ENCODE results near the gene TAF4.
"Not testable (repeated sequence)": the region's sequence is repeated elsewhere in the genome, so short reads cannot be mapped to it uniquely, and the experiment has no call there.

The TAF4 gene

DNA sequence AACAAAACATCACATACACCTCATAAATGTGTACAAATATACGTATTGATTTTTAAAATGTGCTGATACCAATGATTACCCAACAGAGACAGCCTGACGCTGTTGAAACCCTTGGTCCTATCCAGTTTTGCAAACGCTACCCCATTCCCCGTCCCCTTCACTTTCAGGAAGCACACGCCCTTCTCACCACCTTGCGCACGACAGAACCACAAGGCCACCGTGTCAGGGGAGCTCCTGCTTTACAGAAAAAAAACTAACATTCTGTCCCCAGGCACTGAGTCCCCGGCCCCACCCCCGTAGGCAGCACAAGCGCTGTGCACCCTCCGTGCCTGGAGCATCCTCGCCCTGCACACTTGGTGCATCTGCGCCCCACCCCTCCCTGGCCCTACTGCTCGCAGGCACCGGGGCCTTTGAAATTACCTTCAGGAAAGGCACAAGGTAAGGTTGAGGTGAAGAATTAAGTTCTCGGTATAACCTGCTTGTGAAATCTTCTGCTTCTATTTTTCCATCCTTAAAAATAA lies 58.5 kb downstream of the TAF4 start:
- in situ Hi-C loops (cut with HindIII; ENCODE audit: low sequenced_read_pairs) = no loop called here

DNA sequence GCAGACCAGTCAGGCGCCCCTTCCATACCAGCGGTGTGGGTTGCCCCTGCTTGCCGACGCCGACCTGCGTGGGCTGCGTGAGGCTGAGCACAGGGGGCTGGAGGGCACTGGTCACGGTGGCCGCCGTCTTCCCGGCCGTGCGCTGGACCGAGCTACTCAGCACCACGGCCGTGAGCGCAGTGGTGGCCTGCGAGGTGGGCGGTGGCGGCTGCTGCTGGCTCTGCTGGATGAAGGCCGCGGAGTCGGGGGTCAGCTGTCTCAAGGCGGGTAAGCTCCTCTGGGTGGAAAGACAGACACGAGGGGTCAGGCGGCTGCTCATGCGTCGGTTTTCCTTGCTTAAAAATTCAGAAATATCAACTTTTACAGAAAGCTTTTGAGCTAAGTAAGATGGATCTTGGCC lies 59.2 kb downstream of the TAF4 start:
- in situ Hi-C loops (cut with HindIII; ENCODE audit: low sequenced_read_pairs) = no loop called here

DNA sequence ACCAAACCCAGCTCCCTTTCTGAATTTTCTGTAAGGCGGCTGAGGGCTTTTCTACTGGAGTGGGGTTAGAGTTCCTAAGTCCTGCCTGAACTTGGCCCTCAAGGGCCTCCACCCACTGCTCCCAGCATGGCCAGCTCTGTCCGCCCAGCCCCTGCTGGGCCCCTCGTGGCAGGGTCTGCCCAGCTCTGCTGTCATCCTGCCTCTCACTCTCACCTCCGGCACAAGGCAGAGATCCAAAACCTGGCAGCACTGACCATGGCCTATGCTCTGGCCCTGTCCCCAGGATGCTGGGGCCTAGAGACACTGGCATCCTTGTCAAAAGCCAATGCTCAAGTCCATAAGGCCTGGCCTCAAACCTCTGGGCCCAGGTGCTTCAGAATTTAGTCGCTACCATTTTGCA lies 61.1 kb downstream of the TAF4 start:
- in situ Hi-C loops (cut with HindIII; ENCODE audit: low sequenced_read_pairs) = no loop called here

DNA sequence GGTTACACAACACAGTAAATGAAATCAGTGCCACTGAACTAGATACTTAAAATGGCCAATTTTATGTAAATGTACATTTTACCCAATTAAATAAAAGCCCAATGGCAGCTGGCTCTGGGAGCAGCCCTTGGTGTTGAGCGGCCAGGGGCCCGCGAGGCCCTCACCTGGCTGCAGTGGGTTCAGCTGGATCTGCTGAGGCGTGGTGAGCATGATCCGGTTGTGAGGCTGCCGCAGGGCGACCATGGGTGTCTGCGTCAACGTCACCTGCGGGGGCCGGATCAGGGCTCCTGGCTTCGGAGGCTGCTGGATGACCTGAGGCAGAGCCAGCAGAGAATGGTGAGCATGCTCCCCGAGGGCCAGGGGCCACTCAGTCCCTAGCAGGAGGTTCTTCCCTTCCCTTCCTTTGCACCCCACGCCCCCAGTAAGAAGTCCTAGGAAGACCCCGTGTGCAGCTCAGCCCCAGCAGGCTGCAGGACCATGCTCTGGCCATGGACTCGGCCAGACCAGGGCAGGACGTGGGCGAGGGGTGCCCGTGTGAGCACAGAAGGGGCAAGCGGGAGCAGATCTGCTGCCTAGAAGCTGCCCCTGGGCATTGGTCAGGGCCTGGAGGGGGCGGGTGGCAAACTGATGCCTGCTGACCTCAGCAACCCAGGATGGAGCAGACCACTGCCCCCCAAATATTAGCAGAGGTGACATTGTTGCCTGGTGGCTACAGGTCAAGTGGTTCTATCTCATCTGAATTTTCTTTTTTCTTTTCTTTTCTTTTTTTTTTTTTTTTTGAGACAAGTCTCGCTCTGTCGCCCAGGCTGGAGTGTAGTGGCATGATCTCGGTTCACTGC lies 61.9 kb downstream of the TAF4 start:
- in situ Hi-C loops (cut with HindIII; ENCODE audit: low sequenced_read_pairs) = no loop called here

DNA sequence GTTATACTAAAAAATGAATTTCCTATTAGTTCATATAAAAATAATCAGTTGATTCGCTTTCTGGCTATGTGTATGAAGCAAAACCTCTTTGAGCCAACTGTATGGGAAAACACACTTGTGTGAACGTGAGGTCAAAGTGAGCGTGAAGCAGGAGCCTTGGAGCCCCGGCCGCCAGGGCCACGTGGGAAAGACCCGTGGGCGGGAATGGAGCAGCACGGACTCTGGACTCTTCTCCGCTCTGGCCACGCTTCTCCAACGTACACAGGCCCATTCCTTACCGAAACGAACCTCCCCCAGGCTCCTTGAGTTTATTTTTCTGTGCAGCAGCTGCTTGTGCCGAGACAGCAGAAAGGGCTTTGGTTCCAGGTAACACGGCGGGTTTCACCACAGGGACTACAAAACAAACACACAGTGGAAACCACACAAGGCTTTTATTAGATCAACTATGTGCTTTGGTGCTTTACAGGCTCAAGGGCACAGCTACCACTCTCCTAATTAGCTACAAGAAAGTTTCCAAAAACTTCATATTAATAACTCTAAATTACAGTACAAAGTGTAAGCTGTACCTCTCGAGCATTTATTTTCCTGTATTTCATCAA lies 62.7 kb downstream of the TAF4 start:
- in situ Hi-C loops (cut with HindIII; ENCODE audit: low sequenced_read_pairs) = no loop called here

DNA sequence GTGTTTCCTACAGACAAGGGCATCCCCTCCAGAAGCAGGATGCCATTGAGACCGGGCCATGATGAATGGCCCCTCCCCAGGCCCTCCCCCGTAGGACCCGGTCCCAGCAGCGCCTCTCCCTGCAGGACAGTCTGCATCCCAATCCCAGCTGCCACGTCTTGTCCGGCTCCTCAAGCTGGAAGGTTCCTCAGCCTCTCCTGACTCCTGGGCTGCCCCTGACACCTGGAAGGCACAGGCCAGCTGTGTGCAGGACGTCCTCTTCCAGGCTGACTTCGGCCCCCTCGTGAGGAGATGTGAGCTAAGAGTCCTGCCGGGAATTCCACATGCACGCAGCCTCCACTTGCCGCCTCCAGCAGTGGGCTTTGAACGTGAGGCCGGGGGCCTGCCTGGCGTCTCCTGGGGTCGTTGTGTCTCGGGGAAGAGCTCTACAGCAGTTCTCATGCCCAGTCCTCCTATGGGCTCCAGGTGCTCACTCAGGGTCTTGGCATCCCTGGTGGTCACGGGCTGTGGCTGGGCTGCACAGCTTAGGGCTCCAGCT lies 64.4 kb downstream of the TAF4 start:
- in situ Hi-C loops (cut with HindIII; ENCODE audit: low sequenced_read_pairs) = no loop called here

DNA sequence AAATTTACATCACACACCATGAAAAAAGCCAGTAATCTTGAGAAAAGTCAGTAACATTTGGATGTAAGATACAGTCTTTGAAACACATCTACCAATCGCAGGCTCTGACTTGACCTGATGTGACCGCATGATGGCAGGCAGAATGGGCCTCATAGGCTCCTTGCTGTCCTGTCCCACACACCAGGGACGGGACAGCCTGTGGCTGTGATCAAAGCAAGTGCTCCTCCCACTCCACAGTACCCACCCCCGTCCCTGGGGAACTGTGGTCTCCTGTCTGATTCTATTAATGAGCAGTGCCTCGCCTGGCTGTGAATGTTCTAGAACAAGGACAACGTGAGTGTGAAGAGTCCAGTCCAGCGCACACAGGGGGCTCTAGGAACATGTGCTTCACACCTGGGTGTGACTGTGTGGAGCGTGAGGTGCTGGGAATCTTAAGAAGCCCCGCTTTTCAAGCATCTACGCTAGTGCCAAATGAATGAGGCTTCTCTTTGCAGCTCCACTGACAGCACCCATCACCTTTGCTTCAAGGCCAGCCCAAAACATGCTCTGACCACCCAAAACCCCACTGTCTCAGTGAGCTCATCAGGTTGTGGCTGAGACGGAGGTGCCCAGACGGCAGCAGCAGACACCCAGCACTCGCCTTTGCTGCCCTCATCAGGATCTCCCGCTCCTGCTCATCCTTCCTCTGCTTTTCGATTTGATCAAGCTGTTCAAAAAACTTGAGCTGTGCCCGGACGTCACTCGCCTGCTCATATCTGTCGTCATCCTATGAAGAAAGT lies 67.1 kb downstream of the TAF4 start:
- in situ Hi-C loops (cut with HindIII; ENCODE audit: low sequenced_read_pairs) = no loop called here

DNA sequence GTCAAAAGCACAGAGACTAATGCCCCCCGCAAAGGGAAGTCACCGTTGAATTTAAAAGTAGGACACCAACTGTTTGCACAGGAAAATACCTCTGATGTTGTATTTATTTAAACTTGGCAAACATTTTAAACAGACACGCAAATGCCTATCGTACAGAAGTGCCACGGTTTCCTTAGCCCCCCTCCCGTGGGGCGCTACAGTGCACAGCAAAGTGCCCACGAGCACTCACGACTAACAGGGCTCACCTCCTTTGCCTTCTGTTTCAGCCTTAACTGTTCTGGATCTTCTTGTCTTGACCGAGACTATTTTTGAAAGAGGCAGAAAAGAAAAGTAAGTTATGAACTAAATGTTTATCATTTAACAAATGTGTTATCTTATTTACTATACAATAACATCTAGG lies 67.8 kb downstream of the TAF4 start:
- in situ Hi-C loops (cut with HindIII; ENCODE audit: low sequenced_read_pairs) = no loop called here

DNA sequence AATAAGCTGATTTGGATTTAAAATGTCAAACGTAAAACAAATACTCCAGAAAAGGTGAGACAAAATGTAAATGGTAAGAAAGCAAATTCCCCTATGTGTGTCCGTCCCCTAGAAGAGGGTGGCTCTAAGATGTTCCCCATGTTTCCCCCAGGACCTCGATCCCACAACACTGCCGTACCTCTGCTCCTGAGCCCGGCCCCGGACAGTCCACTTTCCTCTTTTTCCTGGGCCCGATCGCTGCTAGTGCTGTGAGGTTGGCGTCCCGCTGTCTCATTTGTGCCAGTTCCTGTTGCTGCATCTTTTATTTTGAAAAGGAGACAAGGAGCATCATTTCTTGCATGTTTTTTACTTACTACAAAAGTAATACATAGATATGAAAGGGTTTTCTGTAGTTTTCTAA lies 68.3 kb downstream of the TAF4 start:
- in situ Hi-C loops (cut with HindIII; ENCODE audit: low sequenced_read_pairs) = no loop called here

DNA sequence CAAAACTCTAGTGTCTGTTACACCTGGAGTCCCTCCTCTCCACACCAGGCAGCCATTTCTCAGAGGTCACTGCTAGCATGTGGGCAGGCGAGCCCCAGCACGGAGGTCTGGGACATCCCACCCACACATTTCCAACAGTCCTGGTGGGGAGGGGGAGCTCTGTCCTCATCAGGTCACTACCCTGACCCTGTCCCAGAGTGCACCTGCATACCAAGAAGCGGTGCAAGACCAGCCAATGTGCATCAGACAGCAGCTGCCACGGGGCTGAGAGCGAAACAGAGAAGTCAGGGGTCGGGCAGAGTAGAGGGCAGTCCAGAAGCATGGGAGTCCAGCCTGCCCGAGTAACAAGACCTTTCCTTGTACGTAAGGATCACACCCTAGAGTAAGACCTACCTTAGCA lies 71.1 kb downstream of the TAF4 start:
- in situ Hi-C loops (cut with HindIII; ENCODE audit: low sequenced_read_pairs) = no loop called here

DNA sequence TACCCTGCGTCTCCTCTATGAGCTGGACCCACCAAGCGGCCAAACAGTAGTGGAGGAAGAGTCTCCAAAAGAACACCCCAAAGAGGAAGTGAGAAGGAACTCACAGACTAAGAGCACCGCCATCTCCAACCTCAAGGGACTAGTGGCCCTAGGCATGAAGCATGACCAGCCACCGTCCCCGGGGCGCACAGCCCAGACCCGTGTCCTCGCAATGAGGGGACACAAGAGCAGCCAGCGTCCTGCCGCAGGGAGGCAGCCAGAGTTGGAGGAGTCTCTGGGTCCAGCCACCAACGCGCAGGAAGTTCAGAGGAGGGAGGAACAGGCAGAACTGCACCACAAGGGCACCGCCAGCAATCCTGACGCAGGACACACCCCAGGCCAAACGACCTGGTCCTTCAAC lies 72.6 kb downstream of the TAF4 start:
- in situ Hi-C loops (cut with HindIII; ENCODE audit: low sequenced_read_pairs) = no loop called here

DNA sequence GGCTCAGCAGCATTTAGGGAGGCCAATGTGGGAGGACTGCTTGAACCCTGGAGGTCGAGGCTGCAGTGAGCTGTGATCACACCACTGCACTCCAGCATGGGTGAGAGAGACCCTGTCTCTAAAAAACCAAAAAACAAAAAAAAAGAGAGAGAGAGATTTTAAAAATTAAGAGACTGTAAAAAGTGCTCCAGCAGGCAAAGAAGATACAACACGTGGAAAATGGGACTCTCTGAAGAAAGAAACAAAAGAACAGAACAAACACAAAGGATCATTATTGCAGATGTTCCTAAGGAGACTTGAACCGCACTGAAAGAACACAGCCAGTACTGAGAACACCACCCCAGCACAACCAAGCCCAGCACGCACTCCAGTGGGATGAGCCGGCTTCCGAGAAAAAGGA lies 74.2 kb downstream of the TAF4 start:
- in situ Hi-C loops (cut with HindIII; ENCODE audit: low sequenced_read_pairs) = no loop called here

DNA sequence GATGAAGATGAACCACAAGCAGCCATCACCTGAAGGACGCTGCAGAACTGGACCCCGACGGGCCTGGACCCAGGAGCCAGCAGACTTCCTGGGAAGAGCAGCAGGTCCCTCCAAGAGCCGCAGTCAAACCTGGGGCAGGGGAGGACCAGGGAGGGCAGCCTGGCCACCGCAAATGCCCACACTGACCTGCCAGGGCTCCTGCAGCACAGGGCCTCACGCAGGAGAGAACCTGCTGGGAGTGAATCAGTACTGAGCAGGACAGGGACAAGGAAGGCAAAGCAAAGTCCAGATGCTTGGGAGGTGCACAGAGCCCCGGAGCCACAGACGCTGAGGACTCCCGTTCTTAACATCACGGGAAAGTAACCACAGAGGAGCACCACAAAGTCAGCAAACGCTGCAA lies 75.2 kb downstream of the TAF4 start:
- in situ Hi-C loops (cut with HindIII; ENCODE audit: low sequenced_read_pairs) = no loop called here

DNA sequence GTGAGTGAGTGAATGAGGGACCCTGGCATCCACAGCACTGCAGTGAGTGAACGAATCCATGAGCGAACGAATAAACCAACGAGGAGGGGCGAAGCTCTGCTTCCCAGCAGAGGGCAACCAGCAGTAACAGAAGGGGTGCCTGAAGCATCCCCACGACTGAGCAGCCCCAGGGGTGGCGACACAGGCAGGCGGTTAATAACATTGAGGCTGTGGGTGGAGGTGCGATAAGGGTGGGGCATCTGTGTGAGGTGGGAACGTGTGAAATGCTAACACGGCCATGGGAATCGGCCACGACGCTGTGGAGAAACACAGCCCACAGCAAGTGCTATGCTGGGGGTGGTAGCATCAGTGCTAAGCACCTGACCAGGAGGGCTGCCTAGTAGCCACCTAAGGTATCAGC lies 75.9 kb downstream of the TAF4 start:
- in situ Hi-C loops (cut with HindIII; ENCODE audit: low sequenced_read_pairs) = no loop called here

DNA sequence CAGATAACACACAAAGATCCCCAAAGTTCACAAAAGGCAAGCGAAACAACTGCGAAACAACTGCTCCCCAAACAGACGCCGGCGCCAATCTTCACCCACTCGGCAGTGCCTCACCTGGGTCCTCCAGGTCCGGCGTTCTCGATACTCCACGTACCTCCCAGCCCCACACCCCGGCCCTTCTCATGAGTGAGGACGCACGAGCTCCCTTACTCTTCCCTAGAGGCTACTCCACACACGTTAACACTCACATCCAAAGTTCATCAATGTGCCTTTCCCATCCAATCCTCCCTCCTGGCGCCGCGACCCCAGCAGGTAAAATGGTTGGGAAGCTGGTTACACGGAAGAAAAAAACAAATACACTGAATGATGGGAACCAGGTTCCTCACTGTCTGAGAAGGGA lies 77.0 kb downstream of the TAF4 start:
- in situ Hi-C loops (cut with HindIII; ENCODE audit: low sequenced_read_pairs) = no loop called here

DNA sequence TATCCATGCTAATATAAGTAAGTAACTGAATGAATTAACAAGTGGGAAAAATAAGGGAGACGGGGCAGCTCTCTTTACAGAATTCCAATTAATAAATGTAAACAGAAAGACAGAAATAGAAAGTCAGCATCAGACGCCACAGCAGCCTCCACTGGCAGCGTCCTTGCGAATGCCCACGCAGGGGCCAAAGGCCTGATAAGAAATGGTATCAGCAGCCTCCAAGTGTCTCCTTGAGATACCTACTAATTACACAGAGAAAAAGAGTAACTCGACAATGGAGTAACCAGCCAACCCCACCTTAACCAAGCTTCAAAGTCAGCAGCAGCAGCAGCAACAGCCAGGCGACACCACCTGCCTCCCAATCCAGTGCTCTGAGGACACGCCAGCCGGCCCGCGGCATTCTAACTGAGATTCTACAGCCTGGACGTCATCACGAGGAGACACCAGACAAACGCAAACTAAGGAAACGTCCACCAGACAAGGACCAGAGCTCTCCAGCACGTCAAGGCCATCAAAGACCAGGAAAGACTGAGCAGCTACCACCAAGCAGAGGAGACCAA lies 78.8 kb downstream of the TAF4 start:
- in situ Hi-C loops (cut with HindIII; ENCODE audit: low sequenced_read_pairs) = no loop called here

DNA sequence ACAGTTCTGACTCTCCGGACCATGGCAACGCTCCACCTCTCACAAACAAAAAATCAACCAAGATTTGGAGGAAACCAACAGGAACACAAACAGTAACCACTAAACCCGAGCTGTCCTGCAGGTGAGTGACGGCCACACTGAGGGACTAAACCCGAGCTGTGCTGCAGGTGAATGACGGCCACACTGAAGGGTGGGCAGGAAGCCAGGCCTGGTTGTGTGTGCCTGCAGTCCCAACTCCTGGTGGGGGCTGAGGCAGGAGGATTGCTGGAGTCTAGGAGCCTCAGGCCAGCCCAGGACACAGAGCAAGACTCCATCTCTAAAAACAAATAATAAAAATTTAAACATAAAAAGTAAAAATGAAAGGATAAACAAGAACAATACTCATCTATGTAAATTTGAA lies 80.6 kb downstream of the TAF4 start:
- in situ Hi-C loops (cut with HindIII; ENCODE audit: low sequenced_read_pairs) = no loop called here

DNA sequence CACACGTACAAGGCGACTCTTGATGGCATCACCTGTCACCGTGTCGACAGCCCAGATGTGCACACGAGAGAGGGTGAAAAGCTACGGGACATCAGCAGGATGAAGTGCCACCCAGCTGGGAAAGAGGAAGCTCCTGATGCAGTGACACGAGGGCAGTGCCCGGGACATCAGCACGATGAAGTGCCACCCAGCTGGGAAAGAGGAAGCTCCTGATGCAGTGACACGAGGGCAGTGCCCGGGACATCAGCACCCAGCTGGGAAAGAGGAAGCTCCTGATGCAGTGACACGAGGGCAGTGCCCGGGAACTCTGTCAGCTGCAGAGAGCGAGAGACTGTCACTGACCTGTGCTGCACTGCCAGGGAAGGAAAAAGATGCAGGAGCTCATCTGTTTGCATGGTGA lies 81.2 kb downstream of the TAF4 start:
- in situ Hi-C loops (cut with HindIII; ENCODE audit: low sequenced_read_pairs) = not testable (repeated sequence)

DNA sequence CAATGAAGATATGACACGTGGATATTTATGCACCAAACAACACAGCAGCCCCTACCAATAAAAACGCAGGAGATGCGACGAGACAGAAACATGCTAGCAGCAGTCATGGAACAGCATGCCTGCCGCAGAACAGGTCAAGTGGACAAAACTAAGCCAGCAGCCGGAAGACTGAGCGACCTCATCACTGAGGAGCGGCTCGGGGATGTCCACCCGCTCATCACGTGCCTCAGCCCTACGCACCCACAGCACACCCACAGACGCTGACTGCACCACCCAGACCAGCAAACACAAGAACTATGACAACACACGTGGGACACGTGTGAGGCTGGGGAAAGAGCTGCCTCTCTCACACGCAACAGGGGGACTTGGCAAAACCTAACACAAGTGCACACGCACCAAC lies 81.7 kb downstream of the TAF4 start:
- in situ Hi-C loops (cut with HindIII; ENCODE audit: low sequenced_read_pairs) = no loop called here

DNA sequence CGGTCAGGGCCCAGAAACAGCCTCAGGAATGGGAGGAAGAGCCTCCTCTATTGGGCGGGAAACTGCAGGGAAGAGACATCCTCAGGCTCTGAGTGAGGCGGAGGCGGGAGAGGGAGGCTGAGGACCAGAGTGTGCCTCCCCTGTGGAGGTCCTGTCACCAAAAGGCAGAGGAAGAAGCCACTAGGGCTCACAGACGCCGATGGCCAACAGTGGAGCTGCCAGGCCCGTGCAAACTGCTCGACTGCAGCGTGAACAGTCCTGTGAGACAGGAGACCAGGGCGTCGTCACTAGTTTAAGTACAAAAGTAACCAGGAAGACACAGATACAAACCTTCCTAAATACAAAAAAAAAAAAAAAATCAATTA lies 82.7 kb downstream of the TAF4 start:
- in situ Hi-C loops (cut with HindIII; ENCODE audit: low sequenced_read_pairs) = no loop called here

Measured in DLD1 (cell line).